Measurements from ENCODE around the gene GFPT1. TPM values are rescaled to one million over a fixed set of nuclear protein-coding genes. Genes with fewer than 3 reads are reported as not detected.

The GFPT1 gene
- total and polyA plus RNA-seq, 2 experiments from 2014 or later: 58.2 to 80.0 TPM

- H3K9me2 ChIP-seq (replicated peaks; ENCODE audit: insufficient read depth): no peaks in the 10 kb centered on the region
- H3K36me3 ChIP-seq (replicated peaks; ENCODE audit: insufficient read depth, low read depth): no peaks in the 10 kb centered on the region
- peaks cover 4% of the 10 kb centered on the region for H3K27me3 ChIP-seq
- H3K4me3 ChIP-seq: no peak overlapping the region
- H3K4me2 ChIP-seq: no peak overlapping the region
- H3K27ac ChIP-seq: no peak overlapping the region
- no peak for TF ChIP-seq CTCF (IDR thresholded peaks at IDR 0.05; ENCODE audit: poor library complexity)
- TF ChIP-seq EZH2phosphoT487 (IDR thresholded peaks at IDR 0.05; ENCODE audit: low read depth, severe bottlenecking, unreplicated experiment): no peak
- TF ChIP-seq EZH2 (IDR thresholded peaks at IDR 0.05; ENCODE audit: borderline replicate concordance): no peak
- no peak overlapping the region for H2AFZ ChIP-seq
- WGBS (ENCODE audit: low lambda C conversion rate, missing lambda C conversion rate): 52% methylated on average over 4 of the region's 4 CpGs
- H3K4me1 ChIP-seq (ENCODE audit: insufficient read depth): peaks cover 11% of the 10 kb centered on the region
- no peaks in the 10 kb centered on the region for H3K79me2 ChIP-seq
- no peaks in the 10 kb centered on the region for H3K9me3 ChIP-seq (ENCODE audit: low read depth)
- no peak for DNase-seq (ENCODE audit: low spot score)
- no peaks in the 10 kb centered on the region for H4K20me1 ChIP-seq (ENCODE audit: insufficient read depth, poor library complexity, severe bottlenecking)
Observed at GRCh38 chr2:69299772-69300516, 87.1 kb downstream of the GFPT1 start.

- no peaks in the 10 kb centered on the region for H3K9me2 ChIP-seq (replicated peaks; ENCODE audit: insufficient read depth)
- no peak overlapping the region for H3K4me2 ChIP-seq
- no peaks in the 10 kb centered on the region for H3K27me3 ChIP-seq
- H3K4me3 ChIP-seq: no peak overlapping the region
- peaks cover 11% of the 10 kb centered on the region for H3K4me1 ChIP-seq (ENCODE audit: insufficient read depth)
- no peaks in the 10 kb centered on the region for H3K36me3 ChIP-seq (replicated peaks; ENCODE audit: insufficient read depth, low read depth)
- WGBS (ENCODE audit: low lambda C conversion rate, missing lambda C conversion rate): 51% methylated on average over 4 of the region's 4 CpGs
- H4K20me1 ChIP-seq (ENCODE audit: insufficient read depth, poor library complexity, severe bottlenecking): no peaks in the 10 kb centered on the region
- TF ChIP-seq CTCF (IDR thresholded peaks at IDR 0.05; ENCODE audit: poor library complexity) (no peak), EZH2 (IDR thresholded peaks at IDR 0.05; ENCODE audit: borderline replicate concordance) (no peak), EZH2phosphoT487 (IDR thresholded peaks at IDR 0.05; ENCODE audit: low read depth, severe bottlenecking, unreplicated experiment) (no peak)
- no peak overlapping the region for H2AFZ ChIP-seq
- H3K79me2 ChIP-seq: no peaks in the 10 kb centered on the region
- no peaks in the 10 kb centered on the region for H3K9me3 ChIP-seq (ENCODE audit: low read depth)
- peak; percentile 38 for DNase-seq (ENCODE audit: low spot score)
- H3K27ac ChIP-seq: no peak overlapping the region
Observed at GRCh38 chr2:69298862-69299261, 88.2 kb downstream of the GFPT1 start.

GRCh38 chr2:69298261-69298660 lies 88.8 kb downstream of the GFPT1 start:
- no peak overlapping the region for H3K4me3 ChIP-seq
- peaks cover 11% of the 10 kb centered on the region for H3K4me1 ChIP-seq (ENCODE audit: insufficient read depth)
- no peaks in the 10 kb centered on the region for H4K20me1 ChIP-seq (ENCODE audit: insufficient read depth, poor library complexity, severe bottlenecking)
- no peak overlapping the region for H3K4me2 ChIP-seq
- no peaks in the 10 kb centered on the region for H3K27me3 ChIP-seq
- no peaks in the 10 kb centered on the region for H3K9me2 ChIP-seq (replicated peaks; ENCODE audit: insufficient read depth)
- no peaks in the 10 kb centered on the region for H3K36me3 ChIP-seq (replicated peaks; ENCODE audit: insufficient read depth, low read depth)
- H3K79me2 ChIP-seq: no peaks in the 10 kb centered on the region
- no peak for DNase-seq (ENCODE audit: low spot score)
- H3K27ac ChIP-seq: no peak overlapping the region
- no peak overlapping the region for H2AFZ ChIP-seq
- 86% methylated on average over 7 of the region's 7 CpGs for WGBS (ENCODE audit: low lambda C conversion rate, missing lambda C conversion rate)
- H3K9me3 ChIP-seq (ENCODE audit: low read depth): no peaks in the 10 kb centered on the region
- TF ChIP-seq EZH2phosphoT487 (IDR thresholded peaks at IDR 0.05; ENCODE audit: low read depth, severe bottlenecking, unreplicated experiment): no peak
- no peak for TF ChIP-seq EZH2 (IDR thresholded peaks at IDR 0.05; ENCODE audit: borderline replicate concordance)
- TF ChIP-seq CTCF (IDR thresholded peaks at IDR 0.05; ENCODE audit: poor library complexity): no peak

Data from hepatocyte (in vitro differentiated cells).